NOMO-1 treated with DMSO at 0.1 percent for 48 hours (cell line): ENCODE measurements around the gene FAM131C.

ENCODE experiments used
- DNase-seq: peaks from one replicate; lab custom pipeline; 2025; ENCODE audit not compliant: unreplicated experiment; lab: John Stamatoyannopoulos, UW

Gene FAM131C

GRCh38 chr1:16101623-16102022 lies 28.2 kb upstream of the FAM131C start:
- DNase-seq = no peak

GRCh38 chr1:16099412-16099811 lies 26.0 kb upstream of the FAM131C start:
- DNase-seq = no peak

GRCh38 chr1:16095447-16095846 lies 22.0 kb upstream of the FAM131C start:
- DNase-seq = no peak

- no peak for DNase-seq
These were observed 21.2 kb upstream of the FAM131C start for GRCh38 chr1:16094453-16095158.

- no peak for DNase-seq
These were observed 20.2 kb upstream of the FAM131C start for GRCh38 chr1:16093611-16094010.

- DNase-seq = no peak
These were observed 19.6 kb upstream of the FAM131C start for GRCh38 chr1:16092923-16093511.

GRCh38 chr1:16092097-16092922 lies 18.9 kb upstream of the FAM131C start:
- no peak for DNase-seq

GRCh38 chr1:16091296-16091695 lies 17.8 kb upstream of the FAM131C start:
- no peak for DNase-seq

- DNase-seq = no peak
These were observed 16.8 kb upstream of the FAM131C start for GRCh38 chr1:16090076-16090826.

GRCh38 chr1:16088996-16089395 lies 15.5 kb upstream of the FAM131C start:
- no peak for DNase-seq

- no peak for DNase-seq
These were observed 15.0 kb upstream of the FAM131C start for GRCh38 chr1:16088351-16088911.

GRCh38 chr1:16087733-16088132 lies 14.3 kb upstream of the FAM131C start:
- no peak for DNase-seq

GRCh38 chr1:16085522-16085921 lies 12.1 kb upstream of the FAM131C start:
- DNase-seq = no peak

- DNase-seq = no peak
These were observed 10.0 kb upstream of the FAM131C start for GRCh38 chr1:16083486-16083885.

- peak; percentile 30 for DNase-seq
These were observed 9.0 kb upstream of the FAM131C start for GRCh38 chr1:16082283-16083038.

GRCh38 chr1:16081636-16082035 lies 8.2 kb upstream of the FAM131C start:
- no peak for DNase-seq

- no peak for DNase-seq
These were observed 7.1 kb upstream of the FAM131C start for GRCh38 chr1:16080422-16081150.

GRCh38 chr1:16078925-16079656 lies 5.6 kb upstream of the FAM131C start:
- DNase-seq = peak; percentile 68
